ENCODE results near the gene VPS36. TPM values are rescaled to one million over a fixed set of nuclear protein-coding genes. Genes with fewer than 3 reads are reported as not detected.
"Not testable (repeated sequence)": the region's sequence is repeated elsewhere in the genome, so short reads cannot be mapped to it uniquely, and the experiment has no call there.

Gene VPS36
- total RNA-seq, 1 experiment from 2014 or later = 56.9 TPM

DNA sequence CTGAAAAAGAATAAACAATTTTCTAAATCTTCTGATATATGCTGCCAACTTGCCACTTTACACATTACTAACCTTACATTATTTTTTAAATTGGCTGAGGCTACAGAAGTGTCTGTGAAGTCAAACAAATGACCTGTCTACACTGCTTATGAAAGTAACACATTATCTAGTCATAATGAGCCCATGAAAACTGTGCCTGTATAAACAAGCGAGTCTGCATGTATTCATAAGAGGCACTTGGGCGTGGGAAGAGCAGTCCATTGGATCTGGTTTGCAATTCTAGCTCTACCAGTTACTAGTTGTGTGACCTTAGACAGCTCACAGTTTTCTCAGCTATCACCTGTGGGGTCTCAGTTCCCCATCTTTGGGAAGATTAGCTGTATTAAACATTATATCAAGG is 3.1 kb downstream of the VPS36 start:
- peak; percentile 18 for DNase-seq (ENCODE audit: low read depth)

DNA sequence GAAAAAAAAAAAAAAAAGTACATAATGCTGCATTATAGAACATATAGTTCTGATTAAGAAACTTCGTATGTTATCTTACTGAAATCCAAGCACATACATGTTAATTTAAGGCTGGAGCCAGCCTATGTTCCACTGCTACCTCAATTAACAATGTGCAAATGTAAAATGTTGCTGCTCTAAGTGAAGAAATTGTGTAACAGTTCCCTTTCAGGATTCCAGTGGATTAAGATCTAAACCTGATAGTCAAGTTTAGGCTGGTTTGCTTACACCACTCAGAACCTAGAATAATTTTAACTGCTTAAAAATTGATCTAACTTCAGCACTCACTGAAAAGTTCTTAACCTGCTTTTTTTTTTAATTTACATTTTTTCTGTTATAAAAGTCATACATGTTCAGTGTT is 4.2 kb downstream of the VPS36 start:
- DNase-seq (ENCODE audit: low read depth) = no peak

DNA sequence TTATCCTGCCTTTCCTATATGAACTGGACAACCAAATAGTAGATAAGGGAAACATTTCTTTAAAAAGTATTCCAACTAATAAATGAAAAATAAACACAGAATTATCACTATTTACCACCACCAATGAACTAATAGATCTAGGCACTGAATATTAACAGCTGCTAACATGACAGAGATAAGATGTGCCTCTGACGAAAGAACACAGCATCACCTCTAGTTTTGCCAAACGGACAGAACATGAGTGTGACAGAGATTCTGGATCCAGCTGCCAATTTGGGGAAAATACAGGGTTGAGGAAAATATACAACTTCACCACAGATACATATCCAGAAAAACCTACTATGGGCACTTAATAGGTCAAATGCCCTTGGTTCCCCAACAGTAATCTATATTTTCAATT is 18.0 kb downstream of the VPS36 start:
- no peak for DNase-seq (ENCODE audit: low read depth)

- DNase-seq (ENCODE audit: low read depth) = no peak
These were observed 22.1 kb downstream of the VPS36 start for GRCh38 chr13:52428295-52428694.

DNA sequence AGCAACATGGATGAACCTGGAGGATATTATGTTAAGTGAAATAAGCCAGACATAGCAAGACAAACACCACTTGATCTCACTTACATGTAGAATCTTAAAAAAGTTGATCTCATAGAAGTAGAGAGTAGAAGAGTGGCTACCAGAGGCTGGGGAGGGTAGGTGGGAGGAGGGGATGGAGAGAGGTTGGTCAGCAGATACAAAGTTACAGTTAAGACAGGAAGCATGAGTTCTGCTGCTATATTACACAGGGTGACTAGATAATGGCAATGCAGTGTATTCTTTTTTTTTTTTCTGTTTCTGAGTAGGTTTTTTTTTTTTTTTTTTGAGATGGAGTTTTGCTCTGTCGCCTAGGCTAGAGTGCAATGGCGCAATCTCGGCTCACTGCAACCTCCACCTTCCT is 29.2 kb downstream of the VPS36 start:
- no peak for DNase-seq (ENCODE audit: low read depth)

DNA sequence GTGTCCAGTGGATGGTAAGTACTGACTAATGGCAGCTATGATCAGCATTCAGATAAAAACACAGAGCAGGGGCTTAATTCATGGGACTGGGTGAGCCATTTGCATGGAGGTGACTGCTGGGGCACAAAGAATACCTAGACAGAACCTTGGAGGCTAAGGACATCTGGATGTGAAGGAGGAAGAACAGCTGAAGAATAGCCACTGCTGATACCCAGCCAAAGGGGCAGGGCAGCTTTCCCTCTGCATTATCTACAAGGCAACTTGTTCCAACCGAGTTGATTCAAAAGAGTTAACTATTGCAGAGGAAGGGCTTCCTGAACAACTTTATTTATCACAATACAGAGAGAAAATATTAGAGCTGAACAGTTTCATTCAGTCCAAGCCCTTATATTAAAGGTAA is 31.4 kb downstream of the VPS36 start:
- no peak for DNase-seq (ENCODE audit: low read depth)

GRCh38 chr13:52414963-52415362 is 35.5 kb downstream of the VPS36 start:
- DNase-seq (ENCODE audit: low read depth) = peak; percentile 75

GRCh38 chr13:52414051-52414450 is 36.4 kb downstream of the VPS36 start:
- DNase-seq (ENCODE audit: low read depth) = no peak

- DNase-seq (ENCODE audit: low read depth) = no peak
These were observed 38.3 kb downstream of the VPS36 start for GRCh38 chr13:52412128-52412527.

GRCh38 chr13:52411629-52412028 is 38.8 kb downstream of the VPS36 start:
- DNase-seq (ENCODE audit: low read depth) = peak; percentile 89

GRCh38 chr13:52408071-52408658 is 42.3 kb downstream of the VPS36 start:
- DNase-seq (ENCODE audit: low read depth) = not testable (repeated sequence)

- DNase-seq (ENCODE audit: low read depth) = not testable (repeated sequence)
These were observed 43.0 kb downstream of the VPS36 start for GRCh38 chr13:52407436-52407835.

DNA sequence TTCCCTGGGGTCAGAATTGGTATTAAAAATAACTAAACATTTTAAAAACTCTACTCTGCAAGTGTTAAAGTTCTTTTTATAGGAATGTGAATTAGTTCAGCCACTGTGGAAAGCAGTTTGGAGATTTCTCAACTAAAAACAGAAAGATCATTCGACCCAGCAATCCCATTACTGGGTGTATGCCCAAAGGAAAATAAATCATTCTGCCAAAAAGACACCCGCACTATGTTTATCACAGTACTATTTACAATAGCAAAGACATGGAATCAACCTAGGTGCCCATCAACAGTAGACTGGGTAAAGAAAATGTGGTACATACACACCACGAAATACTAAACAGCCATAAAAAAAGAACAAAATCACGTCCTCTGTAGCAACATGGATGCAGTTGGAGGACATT is 43.8 kb downstream of the VPS36 start:
- DNase-seq (ENCODE audit: low read depth) = no peak

DNA sequence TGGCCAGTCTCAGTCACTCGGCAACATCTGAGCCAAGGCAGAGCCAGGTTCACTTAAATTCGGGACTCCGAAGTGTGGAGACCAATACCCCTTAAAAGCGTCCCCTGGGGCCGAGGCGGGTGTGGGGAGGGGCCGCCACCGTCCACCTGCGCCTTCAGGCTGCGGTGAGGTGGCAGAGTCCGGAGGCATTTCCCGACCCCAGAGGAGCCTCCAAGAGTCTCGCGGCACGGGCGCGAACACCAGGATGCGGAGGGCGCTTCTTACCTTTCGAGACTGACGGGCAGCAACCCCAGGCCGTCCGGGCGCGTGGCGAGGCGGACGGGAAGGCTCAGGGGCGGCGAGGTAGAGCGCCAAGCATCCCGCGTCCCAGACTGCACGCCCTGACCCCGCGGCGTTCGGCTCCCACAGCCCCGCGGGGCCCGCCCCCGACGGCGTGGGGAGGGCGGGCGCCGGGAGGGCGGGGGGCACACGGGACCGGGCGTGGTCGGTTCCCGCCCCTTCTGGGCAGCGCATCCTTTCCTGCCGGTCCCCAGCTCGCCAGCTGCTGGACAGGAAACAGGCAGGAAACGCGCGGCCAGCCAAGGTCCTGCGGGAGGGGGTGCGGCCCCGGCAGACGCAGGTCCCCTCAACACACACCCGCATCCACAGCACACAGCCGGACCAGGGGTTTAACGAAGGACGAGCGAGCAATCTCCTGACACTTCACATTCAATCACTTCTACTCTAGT is 44.5 kb downstream of the VPS36 start, which contains the start of gene THSD1:
Gene THSD1 (minus strand): TSS at position 406 of the 728 bp plus-strand sequence. CDS start 3,572 bp downstream, outside the sequence.
- peak; percentile 76 for DNase-seq (ENCODE audit: low read depth)

DNA sequence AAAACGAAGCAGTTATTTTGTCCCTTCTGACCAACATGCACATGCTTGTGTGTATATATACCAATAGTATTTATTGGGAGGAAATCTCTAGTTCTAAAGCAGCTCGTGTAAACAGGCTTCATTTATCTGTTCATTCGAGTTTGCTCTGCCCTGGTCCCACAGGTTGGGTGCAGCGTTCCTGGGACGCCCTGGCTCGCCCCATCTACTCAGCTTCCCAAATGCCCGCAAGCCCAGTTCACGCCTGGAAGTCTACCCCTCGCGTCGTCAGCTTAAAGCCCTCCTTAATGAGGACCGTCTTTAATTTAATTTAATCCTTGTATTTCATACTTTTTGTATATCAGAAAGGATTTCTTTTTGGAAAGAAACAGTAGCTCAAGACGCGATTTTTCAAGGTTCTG is 45.1 kb downstream of the VPS36 start:
- DNase-seq (ENCODE audit: low read depth) = no peak

GRCh38 chr13:52399708-52400107 is 50.7 kb downstream of the VPS36 start:
- no peak for DNase-seq (ENCODE audit: low read depth)

- DNase-seq (ENCODE audit: low read depth) = no peak
These were observed 51.4 kb downstream of the VPS36 start for GRCh38 chr13:52399046-52399445.

DNA sequence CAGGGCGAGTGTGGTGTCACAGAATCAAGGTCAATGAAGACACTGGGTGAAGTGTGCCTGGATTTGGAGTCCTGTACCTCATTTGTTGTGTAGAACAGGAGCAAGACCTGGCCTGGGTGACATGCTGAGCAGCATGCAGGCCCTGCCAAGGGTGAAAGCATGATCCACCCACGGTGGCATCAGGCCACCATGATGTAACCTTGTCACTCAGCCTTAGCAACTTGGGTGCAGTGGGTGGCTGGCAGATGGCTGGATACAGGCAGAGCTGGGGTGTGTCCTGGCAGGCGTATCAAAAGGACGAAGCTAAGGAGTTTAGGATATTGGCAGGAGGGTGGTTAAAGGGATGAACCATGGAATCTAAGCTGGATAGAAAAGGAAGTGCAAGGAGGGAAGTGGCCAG is 54.7 kb downstream of the VPS36 start:
- no peak for DNase-seq (ENCODE audit: low read depth)

DNA sequence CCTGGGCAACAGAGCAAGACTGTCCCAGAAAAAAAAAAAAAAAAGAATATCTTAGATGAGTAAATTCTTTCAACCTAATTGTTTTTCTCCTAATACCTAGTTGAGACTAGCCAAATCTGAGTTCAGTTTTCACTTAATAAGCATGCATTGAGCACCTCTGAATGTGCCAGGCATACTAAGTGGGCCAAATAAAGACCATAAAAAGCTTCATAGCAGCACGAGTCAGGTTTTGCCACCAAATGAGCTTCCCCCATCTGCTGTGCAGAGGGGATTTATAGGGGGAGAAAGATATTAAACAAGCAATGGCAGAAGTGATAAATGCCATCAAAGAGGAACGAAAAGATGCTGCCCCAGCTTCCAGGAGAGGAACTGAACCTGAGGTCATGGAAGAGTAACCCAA is 55.8 kb downstream of the VPS36 start:
- DNase-seq (ENCODE audit: low read depth) = no peak

DNA sequence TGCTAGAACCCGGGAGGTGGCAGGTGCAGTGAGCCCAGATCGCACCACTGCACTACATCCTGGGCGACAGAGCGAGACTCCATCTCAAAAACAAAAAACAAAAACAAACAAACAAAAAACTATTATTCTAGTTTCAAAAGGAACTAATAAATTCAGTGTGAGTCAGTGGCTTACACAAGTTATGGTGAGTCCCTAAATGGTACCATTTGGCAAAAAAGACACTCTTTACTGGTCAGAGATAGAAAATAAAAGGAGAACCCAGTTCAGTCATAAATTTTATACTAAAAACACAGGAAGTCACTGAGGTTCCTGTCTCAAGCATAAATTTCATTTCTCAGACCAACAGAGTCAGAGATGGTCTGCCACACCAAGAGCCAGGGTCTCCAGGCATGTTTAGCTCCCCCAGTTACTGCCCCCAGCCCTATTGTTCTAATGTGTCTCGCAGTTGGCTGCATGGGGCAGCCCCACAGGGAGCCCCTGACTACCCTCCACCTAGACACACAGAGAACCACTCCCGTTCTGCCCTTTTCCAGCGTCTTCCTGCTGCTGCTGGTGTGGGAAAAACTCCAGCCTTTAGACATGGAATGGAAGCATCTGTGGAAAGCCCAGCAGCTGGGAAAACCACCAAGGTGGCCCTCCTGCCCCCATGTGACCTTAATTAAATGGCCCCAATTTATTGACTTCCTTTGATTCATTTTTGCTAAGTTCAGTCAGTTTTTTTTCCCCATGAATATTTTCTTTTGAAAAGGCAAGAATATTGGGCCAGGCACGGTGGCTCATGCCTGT is 56.7 kb downstream of the VPS36 start:
- DNase-seq (ENCODE audit: low read depth) = no peak

GRCh38 chr13:52387721-52388120 is 62.7 kb downstream of the VPS36 start:
- DNase-seq (ENCODE audit: low read depth) = no peak

DNA sequence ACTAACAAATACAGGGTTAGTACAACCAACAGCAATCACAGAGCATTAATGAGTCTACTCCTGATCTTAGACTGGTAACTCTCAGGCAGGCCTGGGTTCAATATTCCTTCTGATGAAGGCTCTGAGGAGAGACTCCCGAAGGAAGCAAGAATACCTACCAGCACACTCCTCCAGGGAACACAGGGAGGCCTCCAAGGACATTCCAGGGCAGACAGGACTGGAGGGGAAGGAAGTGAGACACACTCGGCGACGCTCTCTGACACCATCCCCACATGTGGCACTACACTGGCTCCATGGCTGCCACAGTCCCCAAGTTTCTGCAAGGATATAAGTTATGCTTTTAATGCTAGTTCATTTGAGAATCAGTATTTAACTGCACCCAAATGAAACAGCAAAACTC is 64.6 kb downstream of the VPS36 start:
- DNase-seq (ENCODE audit: low read depth) = no peak

GRCh38 chr13:52383366-52383765 is 67.1 kb downstream of the VPS36 start:
- no peak for DNase-seq (ENCODE audit: low read depth)

All from LHCN-M2 (cell line).